Suppressor macrophage treated with lipopolysaccharide for 1 hour (primary cell): ENCODE data around the gene FADS6.
"Not testable (repeated sequence)": the region's sequence is repeated elsewhere in the genome, so short reads cannot be mapped to it uniquely, and the experiment has no call there.

ENCODE experiments used
- DNase-seq, 3 donors: peaks; one replicate each; pipeline ENCODE4 v3.0.0-alpha.2; 2020 to 2022

The FADS6 gene

DNA sequence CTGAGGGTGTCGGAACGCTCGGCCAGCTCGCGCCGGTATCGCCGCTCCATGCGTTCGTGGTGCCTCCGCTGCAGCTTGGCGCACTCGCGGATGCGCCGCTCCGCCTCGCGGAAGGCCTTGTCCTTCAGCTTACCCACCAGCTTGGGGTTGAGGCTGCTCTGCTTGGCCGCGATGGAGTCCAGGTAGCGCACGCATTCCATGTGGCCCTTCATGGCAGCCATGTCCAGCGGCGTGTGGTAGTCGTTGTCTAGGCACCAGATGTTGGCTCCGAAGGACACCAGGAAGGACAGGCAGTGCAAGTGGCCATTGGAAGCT lies 26.8 kb upstream of the FADS6 start:
- no peak for DNase-seq

DNA sequence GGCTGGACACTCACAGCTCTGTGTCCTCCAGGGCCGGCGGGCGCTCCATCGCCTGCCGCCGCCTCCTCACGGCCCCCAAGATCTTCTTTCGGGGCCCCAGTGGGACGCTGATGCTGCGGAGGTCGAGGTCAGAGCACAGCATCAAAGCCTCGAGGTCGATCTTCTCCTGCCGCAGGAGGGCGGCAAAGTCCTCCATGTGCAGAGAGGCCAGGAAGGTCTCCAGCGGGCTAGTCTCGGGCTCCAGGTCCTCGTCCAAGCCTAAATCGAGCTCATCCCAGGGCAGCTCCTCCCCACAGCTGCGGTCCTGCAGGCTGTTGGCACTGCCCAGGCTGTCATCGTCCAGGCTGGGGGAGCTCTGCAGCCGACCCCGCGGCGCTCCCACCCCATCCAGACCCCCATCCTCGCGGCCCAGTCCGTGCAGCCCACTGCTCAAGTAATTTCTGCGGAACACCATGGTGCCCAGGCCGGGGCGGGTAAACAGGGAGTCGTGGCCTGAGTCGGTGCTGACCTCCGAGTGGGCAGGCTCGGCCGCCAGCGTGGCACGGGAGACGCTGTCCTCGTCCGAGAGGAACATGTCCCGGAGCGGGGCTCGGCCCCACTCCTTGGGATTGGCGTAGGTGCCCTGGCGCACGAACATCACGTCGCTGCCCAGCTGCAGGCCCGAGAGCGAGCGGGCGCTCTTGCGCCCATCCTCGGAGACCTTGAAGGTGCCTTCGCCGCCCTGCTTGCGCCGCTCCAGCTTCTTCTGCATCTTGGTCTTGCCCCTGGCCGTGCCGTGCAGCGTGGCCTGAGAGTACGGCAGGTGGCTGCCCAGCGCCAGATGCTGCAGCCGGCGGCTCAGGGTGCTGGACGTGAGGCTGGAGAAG lies 26.2 kb upstream of the FADS6 start:
- peak; percentile 25 to 45 (median 38) for DNase-seq

DNA sequence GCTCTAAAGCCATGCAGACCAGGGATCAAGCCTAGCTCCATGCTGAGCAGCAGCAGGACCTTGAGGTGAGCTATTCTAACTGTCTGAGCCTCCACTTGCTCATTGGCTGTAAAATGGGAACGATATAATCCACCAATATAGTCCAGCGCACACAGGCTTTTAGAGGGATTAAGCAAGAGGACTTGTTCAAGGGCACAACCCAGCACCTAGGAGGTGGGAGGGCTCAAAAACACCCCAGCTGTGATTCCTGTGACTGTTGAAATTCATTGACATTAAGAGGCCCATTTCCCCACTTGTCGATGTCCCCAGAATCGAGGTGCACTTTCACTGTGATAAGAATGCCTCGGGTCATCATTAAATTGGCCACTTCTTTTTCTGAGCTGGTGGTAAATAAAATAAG lies 25.5 kb upstream of the FADS6 start:
- no peak for DNase-seq

DNA sequence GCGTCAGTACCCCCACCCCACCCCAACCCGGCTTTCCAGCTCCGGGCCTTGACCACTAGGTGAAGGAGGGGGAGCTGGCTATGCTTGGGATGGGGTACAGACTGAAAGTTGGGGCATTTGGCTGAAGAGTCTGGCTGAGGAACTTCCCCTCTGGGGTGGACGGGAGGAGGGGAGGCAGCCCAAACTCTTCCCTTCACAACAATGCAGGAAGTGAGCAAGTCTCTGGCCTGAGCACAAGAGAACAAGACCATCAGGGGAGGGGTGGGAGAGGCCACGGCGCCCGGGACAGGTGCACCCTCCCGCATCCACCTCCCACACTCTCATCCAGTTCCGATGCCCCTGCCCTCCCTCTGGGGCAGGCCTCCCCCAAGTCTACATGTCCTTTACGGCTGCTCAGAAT lies 24.0 kb upstream of the FADS6 start:
- DNase-seq: peak; percentile 52 to 67 (median 66)

DNA sequence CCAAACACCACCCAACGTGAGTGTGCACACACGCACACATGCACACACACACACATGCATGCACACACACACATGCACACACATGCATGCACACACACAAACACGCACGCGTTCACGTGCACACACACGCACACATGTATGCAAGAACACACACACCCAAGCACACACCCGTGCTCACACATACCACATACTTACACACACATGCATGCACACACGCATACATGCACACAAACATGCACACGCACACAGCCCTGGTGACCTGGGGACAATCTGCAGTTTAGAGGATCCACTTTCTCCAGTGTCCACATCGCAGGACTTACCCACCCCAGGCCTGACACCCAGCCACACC lies 23.4 kb upstream of the FADS6 start:
- no peak for DNase-seq

DNA sequence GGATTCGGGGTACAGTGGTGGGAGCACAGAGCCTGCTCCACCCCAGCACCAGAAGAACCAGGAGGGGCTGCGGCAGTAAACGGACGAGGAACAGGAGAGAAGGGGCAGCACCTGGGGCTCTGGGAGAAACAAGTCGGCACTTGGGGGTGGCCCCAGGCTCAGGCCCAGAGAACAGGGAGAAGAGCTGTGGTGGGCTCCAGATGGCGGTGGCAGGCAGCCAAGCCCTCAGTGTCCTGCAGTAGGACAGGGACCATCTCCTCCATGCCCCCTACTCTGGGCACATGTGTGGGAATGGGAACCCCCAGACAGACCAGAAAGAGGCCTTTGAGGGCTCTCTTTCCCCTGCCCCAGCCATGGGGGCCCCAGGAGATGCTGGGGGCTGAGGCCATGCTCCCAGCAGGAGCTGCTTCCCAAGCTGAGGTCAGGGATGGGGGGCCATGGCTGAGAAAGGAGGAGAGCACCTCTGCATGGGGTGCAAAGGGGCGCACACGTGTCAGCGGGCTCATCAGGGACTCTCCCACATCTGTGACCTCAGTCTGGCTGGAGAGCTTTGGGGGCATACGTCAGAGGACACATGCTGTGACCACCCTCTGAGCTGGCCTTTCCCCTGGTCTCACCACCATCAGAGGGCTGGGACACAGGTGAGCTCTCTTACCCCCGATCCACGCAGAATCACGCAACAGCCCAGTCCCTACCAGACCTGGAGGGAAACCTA lies 22.9 kb upstream of the FADS6 start:
- DNase-seq: no peak

DNA sequence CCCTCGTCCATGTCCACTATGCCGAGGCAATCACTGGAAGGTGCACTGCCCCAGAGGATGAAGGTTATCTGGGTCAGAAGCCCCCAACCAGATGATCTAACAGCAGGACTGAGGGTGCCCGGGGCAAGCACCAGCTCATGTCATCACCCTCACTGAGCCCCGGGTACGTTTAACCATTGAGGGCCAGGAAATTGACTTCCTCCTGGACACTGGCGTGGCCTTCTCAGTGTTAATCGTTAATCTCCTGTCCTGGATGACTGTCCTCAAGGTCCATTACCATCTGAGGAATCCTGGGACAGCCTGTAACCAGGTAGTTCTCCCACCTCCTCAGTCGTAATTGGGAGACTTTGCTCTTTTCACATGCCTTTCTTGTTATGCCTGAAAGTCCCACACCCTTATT lies 18.0 kb upstream of the FADS6 start:
- DNase-seq: not testable (repeated sequence)

DNA sequence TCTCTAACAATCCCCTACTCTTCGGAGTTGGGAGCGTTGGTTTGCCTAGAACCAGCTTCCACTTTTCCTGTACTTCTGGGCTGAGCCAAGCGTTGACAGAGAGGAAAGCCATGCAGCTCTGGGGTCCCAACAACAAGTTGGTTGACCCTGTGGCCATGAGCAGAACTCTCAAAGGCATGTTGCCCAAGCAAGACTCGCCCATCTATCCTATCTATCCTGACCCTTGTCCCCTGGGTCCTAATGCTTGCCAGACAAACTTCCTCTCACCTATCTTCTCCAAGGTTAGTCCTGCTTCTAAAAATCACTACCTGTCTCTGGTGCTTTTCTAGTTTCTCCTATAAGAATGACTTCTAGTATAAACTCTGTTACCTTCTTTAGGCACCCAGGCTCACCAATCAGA lies 15.7 kb upstream of the FADS6 start:
- DNase-seq: not testable (repeated sequence)

DNA sequence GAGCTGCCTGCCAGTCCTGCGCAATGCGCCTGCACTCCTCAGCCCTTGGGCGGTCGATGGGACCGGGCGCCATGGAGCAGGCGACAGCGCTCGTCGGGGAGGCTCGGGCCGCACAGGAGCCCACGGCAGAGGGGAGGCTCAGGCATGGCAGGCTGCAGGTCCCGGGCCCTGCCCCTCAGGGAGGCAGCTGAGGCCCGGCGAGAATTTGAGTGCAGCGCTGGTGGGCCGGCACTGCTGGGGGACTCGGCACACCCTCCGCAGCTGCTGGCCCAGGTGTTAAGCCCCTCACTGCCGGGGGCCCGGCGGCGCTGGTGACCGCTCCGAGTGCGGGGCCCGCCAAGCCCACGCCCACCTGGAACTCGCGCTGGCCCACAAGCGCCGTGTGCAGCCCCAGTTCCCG lies 13.6 kb upstream of the FADS6 start:
- no peak for DNase-seq

DNA sequence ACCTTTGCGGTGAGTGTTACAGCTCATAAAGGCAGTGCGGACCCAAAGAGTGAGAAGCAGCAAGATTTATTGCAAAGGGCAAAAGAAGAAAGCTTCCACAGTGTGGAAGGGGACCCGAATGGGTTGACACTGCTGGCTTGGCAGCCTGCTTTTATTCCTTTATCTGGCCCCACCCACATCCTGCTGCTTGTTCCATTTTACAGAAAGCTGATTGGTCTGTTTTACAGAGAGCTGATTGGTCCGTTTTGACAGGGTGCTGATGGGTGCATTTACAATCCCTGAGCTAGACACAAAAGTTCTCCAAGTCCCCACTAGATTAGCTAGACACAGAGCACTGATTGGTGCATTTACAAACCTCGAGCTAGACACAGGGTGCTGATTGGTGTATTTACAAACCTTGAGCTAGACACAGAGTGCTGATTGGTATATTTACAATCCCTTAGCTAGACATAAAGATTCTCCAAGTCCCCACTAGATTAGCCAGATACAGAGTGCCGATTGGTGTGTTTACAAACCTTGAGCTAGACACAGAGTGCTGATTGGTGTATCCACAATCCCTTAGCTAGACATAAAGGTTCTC lies 12.9 kb upstream of the FADS6 start:
- DNase-seq: not testable (repeated sequence)

DNA sequence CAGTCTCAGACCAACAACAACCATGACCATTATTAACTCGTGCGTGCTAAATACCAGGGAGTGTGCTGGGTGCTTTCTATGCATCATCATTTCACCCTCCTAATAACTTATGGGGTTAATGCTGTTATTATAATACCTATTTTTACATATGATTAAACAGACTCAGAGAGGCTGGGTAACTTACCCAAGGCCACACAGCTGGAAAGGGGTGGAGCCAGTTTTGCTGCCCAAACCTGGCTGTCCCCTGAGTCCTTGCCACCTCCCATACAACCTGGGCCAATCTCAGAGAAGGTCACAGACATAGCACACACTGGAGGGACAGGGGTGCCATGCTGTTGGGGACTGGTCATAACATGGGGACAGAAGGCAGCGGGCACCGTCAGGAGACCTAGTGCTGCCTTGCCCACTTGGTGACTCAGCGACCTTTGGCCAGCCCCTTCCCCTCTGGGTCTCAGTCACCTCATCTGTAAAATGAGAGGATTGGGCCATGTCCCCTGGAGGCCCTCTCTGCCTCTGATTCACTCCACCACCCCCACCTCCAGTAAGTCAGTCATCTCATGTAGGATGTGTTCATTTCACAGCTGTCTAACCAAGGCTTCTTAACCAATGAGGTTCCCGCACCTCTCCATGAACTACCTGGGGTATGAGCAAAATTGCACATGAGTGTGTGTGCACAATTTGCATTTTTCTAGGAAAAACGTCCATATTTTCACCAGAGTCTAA lies 11.4 kb upstream of the FADS6 start:
- DNase-seq: peak in 2 of 3 donors; percentile 9 to 26

DNA sequence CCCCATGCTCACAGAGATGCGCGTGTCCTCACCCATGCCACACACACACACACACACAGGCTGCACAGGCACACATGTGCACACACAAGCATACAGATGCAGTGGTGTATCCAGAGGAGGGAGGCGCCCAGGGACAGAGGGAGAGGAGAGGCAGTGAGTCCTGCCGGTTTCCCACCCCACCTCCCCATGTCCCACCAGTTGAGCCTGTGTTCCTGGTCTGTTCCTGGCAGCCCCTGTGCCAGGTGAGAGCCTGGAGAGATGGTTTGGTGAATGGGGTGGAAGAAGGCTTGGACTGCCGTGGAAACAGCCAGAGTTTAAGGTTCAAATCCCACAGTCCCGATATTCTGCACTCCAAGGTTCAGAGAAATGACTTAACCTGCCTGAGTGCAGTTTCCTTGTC lies 10.2 kb upstream of the FADS6 start:
- DNase-seq: no peak

DNA sequence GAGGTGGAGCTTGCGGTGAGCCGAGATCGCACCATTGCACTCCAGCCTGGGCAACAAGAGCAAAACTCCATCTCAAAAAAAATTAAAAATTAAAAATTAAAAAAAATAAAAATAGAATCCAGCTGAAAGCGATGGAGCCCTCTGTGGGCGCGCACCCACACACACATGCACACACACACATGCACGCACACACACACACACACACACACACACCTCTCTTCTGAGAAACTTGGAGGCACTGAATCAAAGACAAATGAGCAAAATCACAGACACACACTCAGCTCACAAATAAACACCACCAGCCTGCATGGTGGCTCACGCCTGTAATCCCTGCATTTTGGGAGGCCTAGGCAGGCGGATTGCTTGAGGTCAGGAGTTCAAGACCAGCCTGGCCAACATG lies 9.6 kb upstream of the FADS6 start:
- DNase-seq: no peak

DNA sequence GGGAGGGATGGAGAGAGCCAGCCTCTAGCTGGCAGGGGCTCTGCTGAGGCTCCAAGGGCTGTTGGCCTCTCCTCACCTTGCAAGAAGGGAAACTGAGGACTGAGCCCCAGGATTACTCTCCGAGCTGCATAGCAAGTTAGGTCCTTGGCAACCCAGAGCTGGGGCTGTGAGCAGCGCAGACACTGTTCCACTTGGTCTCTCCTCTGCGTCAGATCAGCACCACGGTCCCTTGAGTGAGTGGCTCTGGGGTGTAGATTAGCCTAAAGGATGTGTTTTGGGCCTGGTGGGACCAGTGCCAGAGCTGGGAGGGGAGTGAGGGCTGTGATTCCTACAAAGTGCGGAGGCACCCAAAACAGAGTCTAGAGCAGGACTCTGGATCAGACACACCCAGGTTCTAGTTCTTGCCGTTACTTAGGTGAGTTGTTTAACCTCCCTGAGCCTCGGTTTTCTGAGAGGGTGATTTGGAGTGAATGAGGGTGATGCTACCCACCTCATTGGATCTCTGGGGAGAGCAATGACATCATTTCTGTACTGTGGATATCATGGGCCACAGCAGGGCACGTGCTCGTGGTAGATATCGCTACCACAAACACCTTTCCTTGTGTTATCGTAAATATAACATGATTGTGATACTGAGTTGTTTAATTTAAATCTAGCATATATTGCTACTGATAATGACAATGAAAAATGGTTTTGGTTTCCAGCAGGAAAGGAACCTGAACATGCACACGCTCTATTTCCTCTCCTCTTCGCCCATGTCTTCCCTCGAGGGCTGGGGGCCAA lies 8.1 kb upstream of the FADS6 start:
- no peak for DNase-seq

DNA sequence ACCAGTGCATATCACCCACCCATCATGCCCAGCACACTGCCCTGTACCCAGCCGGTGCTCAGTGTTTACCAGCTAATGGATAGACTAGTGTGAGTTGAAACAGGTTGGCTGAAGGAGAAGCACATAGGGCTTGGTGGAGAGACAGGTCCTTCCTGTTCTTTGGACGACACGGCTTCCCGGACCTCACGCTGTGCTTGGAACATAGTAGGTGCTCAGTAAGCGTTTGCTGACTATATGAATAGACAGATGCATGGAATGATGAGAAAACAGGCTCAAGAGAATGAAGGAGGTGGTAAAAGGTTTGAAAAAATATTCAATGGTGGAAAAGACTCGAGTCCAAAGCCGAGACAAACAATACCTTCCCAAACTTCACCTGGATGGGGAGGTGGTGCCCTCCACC lies 6.8 kb upstream of the FADS6 start:
- DNase-seq: no peak

DNA sequence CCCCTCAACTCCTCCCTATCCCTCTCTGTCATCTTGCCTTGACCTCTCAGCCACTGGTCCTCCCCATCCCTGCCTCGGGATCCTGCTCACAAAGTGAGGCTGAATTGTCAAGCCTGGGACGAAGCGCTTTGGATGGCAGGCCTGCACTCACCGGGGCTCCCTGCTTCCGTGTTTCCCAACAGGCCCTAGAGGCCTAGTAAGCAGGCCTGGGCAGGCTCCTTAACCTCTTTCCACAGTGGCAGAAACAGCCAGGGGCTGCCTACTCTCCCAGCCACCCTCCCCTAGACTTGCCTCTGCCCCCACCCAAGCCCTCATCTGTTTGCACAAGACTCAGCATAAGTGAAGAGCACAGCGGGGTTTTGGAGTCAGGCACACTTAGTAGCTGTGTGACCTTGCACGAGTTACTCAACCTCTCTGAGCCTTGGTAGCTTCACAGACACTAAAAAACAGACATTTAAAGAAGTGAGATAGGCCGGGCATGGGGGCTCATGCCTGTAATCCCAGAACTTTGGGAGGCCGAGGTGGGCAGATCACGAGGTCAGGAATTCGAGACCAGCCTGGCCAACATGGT lies 5.0 kb upstream of the FADS6 start:
- no peak for DNase-seq

DNA sequence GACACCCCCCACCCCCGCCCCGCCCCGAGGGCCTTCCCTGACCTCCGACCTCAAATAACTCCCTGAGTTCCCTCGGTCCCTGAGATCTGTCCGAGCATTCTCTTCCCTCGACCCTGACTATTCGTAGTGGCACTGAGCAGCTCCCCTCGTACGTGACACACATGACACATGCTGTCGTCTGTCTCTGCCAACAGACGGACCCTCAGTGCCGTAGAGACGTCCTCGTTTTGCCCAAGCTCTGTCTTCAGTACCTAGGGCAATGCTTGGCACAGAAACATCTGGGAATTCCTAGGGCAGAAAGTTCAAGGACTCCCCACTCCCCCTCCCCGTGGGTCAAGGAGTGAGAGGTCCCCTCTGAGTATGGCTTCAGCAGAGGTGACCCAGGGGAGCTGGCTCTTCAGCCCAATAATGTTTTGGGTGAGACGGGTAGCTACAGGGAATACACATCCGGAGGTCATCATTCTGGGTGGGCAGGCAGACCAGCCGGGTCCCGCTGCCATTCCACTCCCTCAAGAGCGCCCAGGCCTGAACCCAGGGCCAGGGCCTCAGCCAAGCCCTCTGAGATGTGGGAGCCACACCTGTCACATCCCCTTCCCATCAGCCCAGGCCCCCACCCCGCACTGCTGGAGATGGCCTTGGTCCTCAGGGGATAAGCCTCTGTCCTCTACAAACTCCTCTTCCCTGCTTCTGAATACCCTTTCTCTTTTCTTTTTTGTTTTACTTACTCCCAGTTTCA lies 671 bp upstream of the FADS6 start:
- DNase-seq: no peak

DNA sequence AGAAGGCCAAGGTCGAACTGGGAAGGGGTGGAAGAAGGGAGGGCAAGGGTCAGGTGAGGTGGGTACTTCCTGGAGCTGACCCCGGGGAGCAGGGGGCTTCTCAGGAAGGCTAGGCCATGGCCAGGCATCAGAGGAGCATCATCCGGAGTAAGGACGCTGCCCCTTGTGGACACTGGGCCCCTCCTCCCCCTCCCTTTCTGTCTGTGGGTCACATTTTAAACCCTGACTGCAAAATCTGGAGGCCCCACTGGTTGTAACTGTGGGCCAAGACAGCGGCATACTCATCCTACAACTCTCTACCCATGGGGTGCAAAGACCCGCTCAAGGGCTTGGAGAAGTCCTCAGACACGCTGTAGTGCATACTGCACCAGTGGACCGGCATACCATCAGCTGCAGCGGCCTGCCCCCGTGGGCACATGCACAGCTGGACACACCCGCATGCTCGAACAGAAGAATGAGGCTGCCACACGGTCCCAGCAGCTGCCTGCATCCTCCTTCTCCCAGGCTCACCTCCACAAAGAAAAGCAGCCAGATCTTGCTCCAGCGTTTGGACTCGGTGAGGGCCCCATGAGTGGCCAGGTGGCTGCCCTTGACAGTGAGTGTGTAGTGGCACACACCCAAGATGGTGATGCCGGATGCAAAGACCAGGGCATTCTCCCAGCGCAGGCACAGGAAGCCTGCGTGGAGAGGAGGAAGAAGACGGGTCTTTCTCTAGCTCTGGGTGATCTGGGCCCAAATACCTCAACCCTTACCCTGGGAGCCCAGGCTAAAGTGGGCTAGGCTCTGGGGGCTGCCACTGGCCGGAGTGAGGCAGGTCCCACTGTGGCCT lies 1.2 kb downstream of the FADS6 start:
- DNase-seq: peak in 1 of 3 donors; percentile 19

DNA sequence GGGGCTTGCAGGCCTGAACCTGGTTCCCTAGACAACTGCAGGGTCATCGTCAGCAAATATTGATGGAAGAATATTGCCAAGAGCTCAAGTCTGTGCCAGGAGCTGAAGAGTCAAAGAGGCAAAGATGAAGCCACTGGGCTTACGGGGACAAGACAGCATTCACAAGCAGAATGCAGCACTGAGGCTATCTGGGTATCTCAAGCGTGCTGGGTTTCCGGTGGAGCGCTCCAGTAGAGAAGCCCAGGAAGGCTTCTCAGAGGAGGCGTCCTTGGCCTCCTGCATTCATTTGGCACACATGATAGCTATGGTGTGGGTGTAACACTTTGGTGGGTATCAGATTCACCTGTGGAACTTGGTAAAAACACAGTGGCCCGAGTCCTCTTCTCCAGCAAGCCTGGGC lies 2.9 kb downstream of the FADS6 start:
- DNase-seq: no peak

DNA sequence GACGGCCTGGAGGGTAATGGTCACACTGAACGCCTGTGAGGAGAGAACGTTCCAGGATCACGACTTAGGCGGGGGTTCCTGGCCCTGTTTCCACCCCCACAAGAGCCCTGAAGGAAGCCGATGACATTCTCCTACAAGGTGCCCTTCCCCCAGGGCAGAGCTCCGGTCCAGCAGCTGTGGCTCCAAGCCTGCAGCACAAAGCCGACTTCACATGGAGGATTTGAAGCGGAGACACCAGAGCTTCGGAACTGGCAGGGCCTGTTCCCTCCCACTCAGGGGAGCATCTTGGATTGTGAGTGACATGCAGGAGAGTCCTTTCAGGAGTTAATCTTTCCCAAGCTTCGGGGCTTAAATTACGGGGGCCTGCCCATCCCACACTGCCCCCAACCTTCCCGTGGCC lies 5.0 kb downstream of the FADS6 start:
- DNase-seq: no peak

DNA sequence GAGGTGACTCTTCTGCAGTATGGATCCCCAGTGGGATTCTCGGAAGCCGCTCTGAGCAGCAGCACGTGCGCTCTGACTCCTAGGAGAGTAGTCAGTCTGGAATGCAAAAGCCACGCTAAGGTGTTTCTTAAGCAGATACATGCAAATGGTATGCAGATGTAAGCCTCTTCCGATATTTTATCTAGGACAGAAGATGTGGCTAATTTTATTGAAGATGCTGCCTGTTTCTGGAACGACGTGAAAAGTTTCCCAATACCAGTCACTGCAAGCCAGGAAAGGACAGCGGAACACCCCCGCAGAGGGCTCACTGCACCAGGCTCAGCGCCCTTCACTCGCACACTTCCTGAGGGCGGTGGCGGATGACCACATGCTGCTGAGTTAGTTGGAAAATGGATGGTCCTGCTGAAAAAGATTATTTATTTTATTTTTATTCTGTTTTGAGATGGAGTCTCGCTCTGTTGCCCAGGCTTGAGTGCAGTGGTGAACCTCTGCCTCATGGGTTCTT lies 10.1 kb downstream of the FADS6 start:
- peak; percentile 86 to 91 (median 88) for DNase-seq
